HepG2 (cell line): ENCODE results near the gene SFT2D2. TPM values are rescaled to one million over a fixed set of nuclear protein-coding genes. Genes with fewer than 3 reads are reported as not detected.
A peak's percentile ranks its signal among the peaks of the same experiment; 100 is the strongest.

Experiments used
- ARID2 ChIP-seq: sonication (generic); formaldehyde crosslinking; IDR thresholded peaks from 2 replicates; pipeline ENCODE4 v1.8.1; 2022; ENCODE audit warnings: mild to moderate bottlenecking, missing genetic modification reagents, borderline replicate concordance
- BORCS8-MEF2B ChIP-seq: sonication (generic); formaldehyde crosslinking; IDR thresholded peaks from 2 replicates; pipeline ENCODE4 v1.8.0; 2022; ENCODE audit warnings: mild to moderate bottlenecking, missing genetic modification reagents
- CEBPG ChIP-seq: IDR thresholded peaks from 2 replicates; pipeline ENCODE4 v1.6.1; 2016
- GFI1 ChIP-seq: sonication (generic); formaldehyde crosslinking; IDR thresholded peaks from 2 replicates; pipeline ENCODE4 v1.5.0; 2020; ENCODE audit warnings: missing genetic modification reagents, mild to moderate bottlenecking, borderline replicate concordance
- KAT8 ChIP-seq: IDR thresholded peaks from 2 replicates; pipeline ENCODE4 v1.6.1; 2016; ENCODE audit warnings: missing genetic modification reagents, missing compliant biosample characterization
- NCOA2 ChIP-seq: sonication (generic); formaldehyde crosslinking; IDR thresholded peaks from 2 replicates; pipeline ENCODE4 v1.8.0; 2022; ENCODE audit warnings: inconsistent platforms
- ZBTB40 ChIP-seq, 2 experiments: fragments of 450-650 bp in 1 of 2; sonication (generic) in 1 of 2; formaldehyde crosslinking in 1 of 2; IDR thresholded peaks; 2 replicates each; pipeline versions ENCODE4 v1.6.1 to v1.8.0; 2016 to 2022; ENCODE audit warnings: antibody characterized with exemption in 1 of 2, mild to moderate bottlenecking in 1 of 2, missing genetic modification reagents in 1 of 2
- ZNF232 ChIP-seq: sonication (generic); formaldehyde crosslinking; IDR thresholded peaks from 2 replicates; pipeline ENCODE4 v1.4.0; 2020; ENCODE audit warnings: missing genetic modification reagents, borderline replicate concordance
- ZNF580 ChIP-seq: IDR thresholded peaks from 2 replicates; pipeline ENCODE4 v1.6.1; 2016; ENCODE audit warnings: low read depth, borderline replicate concordance
- ZNF782 ChIP-seq: sonication (generic); formaldehyde crosslinking; IDR thresholded peaks from 2 replicates; pipeline ENCODE4 v1.4.0; 2020; ENCODE audit warnings: missing genetic modification reagents, mild to moderate bottlenecking, borderline replicate concordance
- polyA plus RNA-seq, 8 experiments: library from polyadenylated mRNA; depleted of rRNA in 3 of 8; stranded (reverse) in 7 of 8; unstranded in 1 of 8; fragments of >200 nt; fragmentation: Illumina TruSeq in 4 of 8; extraction: Trizol in 4 of 8; gene quantifications; 2 replicates each; pipeline versions ENCODE4 v1.2.1 to v1.2.3, GENCODE V29; 2011 to 2016; ENCODE audit warnings: low read depth in 4 of 8, missing spikeins in 1 of 8, mixed read lengths in 1 of 8; ENCODE audit not compliant: insufficient read depth in 1 of 8
- total RNA-seq, 5 experiments: library from RNA; depleted of rRNA; stranded (reverse); fragments of >200 nt; fragmentation: Illumina TruSeq; extraction: Trizol; gene quantifications; 2 replicates each; pipeline ENCODE4 v1.2.3, GENCODE V29; 2016; ENCODE audit warnings: low read depth in 1 of 5

SFT2D2 gene
- total and polyA plus RNA-seq, 2 of the 13 experiments (the other 11 are each of a cell fraction or from before 2014, with no cell fraction given): 10.0 to 28.8 TPM

GRCh38 chr1:168224991-168225390 lies 813 bp upstream of the SFT2D2 start (continued):
- TF ChIP-seq ZBTB40 (IDR thresholded peaks at IDR 0.05) (no peak), ZBTB40 (CRISPR knock-in tag; IDR thresholded peaks at IDR 0.05) (no peak), NCOA2 (CRISPR knock-in tag) (no peak), ZNF782 (no peak), KAT8 (CRISPR knock-in tag) (no peak), ZNF232 (no peak), BORCS8-MEF2B (CRISPR knock-in tag) (no peak), ZNF580 (CRISPR knock-in tag) (no peak), CEBPG (CRISPR knock-in tag) (no peak), GFI1 (CRISPR knock-in tag) (no peak), ARID2 (CRISPR knock-in tag) (0 out of 2 replicates have a peak, but pooled peaks have one; percentile 44)
